ENCODE data around the gene CCDC88B. TPM values are rescaled to one million over a fixed set of nuclear protein-coding genes. Genes with fewer than 3 reads are reported as not detected.

CCDC88B gene
- total and polyA plus RNA-seq, 2 of the 8 experiments (the other 6 are each of a cell fraction or from before 2014, with no cell fraction given): 5.9 to 12.5 TPM

DNA sequence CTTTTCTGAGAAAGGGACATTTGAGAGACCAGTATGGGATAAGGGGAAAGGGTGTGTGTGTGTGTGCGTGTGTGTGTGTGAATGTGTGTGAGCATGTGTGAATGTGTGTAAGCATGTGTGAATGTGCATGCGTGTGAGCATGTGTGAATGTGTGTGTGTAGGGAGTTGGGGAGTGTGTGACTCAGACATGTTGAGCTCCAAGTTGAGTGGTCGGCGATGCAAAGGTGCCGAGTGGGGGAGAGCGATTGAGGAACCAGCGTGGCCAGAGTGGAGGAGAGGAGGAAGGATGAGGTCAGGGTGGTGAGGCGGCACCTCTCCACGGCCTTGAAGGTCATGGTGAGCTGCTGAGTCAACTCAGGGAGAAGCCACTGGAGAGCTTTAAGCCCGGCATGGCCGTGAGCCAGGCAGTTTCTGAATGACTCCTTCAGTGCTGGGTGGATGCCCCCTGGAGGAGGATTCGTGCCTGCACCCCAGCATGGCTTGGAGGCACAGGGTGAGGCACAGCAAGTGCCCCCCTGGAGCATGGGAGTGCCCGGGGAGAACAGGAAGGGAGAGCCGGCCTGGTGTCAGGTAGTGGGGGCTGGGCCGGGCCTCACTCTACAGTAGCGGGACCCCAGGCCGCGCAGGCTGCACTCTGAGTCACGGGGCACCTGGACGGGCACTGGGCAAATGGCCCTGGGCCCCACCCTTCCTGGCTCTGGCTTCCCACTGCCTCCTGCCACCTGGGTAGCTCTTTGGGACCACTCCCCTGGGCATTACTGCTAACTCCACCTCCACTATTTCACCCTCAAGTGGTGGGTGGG, 8.2 kb upstream of the CCDC88B start:
- peaks cover 0 to 9% (median 4%) of the 10 kb centered on the region in 4 experiments; a peak in 6 of 7 replicates for H3K4me1 ChIP-seq (replicated peaks in 1 of 4; ENCODE audit: control insufficient read depth in 3 of 4, insufficient read depth in 4 of 4, low read length in 3 of 4)
- peak in 1 of 2 experiments; percentile 76 for DNase-seq (ENCODE audit: low read depth in 1 of 2, low spot score in 2 of 2)
- 75 to 100% methylated on average over 1 to 20 of the region's 20 CpGs for WGBS, 2 experiments (ENCODE audit: extremely low coverage in 1 of 2, insufficient coverage in 1 of 2, insufficient read length in 1 of 2, insufficient replicate concordance in 2 of 2, low coverage in 1 of 2, low lambda C conversion rate in 2 of 2, missing lambda C conversion rate in 1 of 2)
- H2BK20ac ChIP-seq (ENCODE audit: low read length): peak overlapping the region; percentile 19; the same call in 1 of the 2 replicates
- H4K20me1 ChIP-seq (replicated peaks in 1 of 2; ENCODE audit: control insufficient read depth in 1 of 2, insufficient read depth in 2 of 2, low read length in 2 of 2): peaks cover 0 to 2% of the 10 kb centered on the region in 2 experiments
- no peak overlapping the region for H2BK120ac ChIP-seq (replicated peaks; ENCODE audit: low read depth, low read length)
- TF ChIP-seq, protein P1, sequence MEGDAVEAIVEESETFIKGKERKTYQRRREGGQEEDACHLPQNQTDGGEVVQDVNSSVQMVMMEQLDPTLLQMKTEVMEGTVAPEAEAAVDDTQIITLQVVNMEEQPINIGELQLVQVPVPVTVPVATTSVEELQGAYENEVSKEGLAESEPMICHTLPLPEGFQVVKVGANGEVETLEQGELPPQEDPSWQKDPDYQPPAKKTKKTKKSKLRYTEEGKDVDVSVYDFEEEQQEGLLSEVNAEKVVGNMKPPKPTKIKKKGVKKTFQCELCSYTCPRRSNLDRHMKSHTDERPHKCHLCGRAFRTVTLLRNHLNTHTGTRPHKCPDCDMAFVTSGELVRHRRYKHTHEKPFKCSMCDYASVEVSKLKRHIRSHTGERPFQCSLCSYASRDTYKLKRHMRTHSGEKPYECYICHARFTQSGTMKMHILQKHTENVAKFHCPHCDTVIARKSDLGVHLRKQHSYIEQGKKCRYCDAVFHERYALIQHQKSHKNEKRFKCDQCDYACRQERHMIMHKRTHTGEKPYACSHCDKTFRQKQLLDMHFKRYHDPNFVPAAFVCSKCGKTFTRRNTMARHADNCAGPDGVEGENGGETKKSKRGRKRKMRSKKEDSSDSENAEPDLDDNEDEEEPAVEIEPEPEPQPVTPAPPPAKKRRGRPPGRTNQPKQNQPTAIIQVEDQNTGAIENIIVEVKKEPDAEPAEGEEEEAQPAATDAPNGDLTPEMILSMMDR (IDR thresholded peaks at IDR 0.05; ENCODE audit: control extremely low read depth in 1 of 3, insufficient read depth in 1 of 3, low read depth in 1 of 3, low read length in 3 of 3): peak; percentile 47 to 74 (median 71)
- TF ChIP-seq CTBP2 (IDR thresholded peaks at IDR 0.05; ENCODE audit: borderline replicate concordance, insufficient read depth, insufficient read length, low read length): no peak
- TF ChIP-seq RFX5 (IDR thresholded peaks at IDR 0.05; ENCODE audit: borderline replicate concordance, low read depth, low read length): no peak
- TF ChIP-seq TEAD4 (IDR thresholded peaks at IDR 0.05; ENCODE audit: low read depth, low read length): no peak
- TF ChIP-seq, protein P2, sequence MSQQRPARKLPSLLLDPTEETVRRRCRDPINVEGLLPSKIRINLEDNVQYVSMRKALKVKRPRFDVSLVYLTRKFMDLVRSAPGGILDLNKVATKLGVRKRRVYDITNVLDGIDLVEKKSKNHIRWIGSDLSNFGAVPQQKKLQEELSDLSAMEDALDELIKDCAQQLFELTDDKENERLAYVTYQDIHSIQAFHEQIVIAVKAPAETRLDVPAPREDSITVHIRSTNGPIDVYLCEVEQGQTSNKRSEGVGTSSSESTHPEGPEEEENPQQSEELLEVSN (IDR thresholded peaks at IDR 0.05): no peak
- TF ChIP-seq RAD21 (IDR thresholded peaks at IDR 0.05 in 1 of 2, conservative IDR thresholded peaks at IDR 0.05 in 1 of 2; ENCODE audit: low read depth in 2 of 2, low read length in 2 of 2): peak; percentile 33 to 55; a peak in 2 of 4 replicates
- TF ChIP-seq YY1 (IDR thresholded peaks at IDR 0.05; ENCODE audit: low read depth, low read length): no peak
- no peak overlapping the region for H3K27ac ChIP-seq (ENCODE audit: low read depth, low read length)
- H3K56ac ChIP-seq (replicated peaks; ENCODE audit: insufficient read length, low read depth, low read length): no peak overlapping the region
- no peaks in the 10 kb centered on the region for H3K79me2 ChIP-seq (ENCODE audit: control insufficient read depth in 1 of 2, insufficient read depth in 2 of 2, low read length in 2 of 2)
- CTCF ChIA-PET (ENCODE audit: partially characterized antibody): interaction anchor here (0.6 to 37.6 kb wide), 15 partner anchors 9 to 688 kb away, joined by 3 to 614 read pairs (median 3); partner anchors contain the start of genes CATSPERZ, CCDC88B, ESRRA and PRDX5
- peak overlapping the region; percentile 93 for H3K18ac ChIP-seq (ENCODE audit: extremely low read depth, low read length)
- peak overlapping the region; percentile 9 for H2BK15ac ChIP-seq (ENCODE audit: low read length)
- H2BK5ac ChIP-seq (ENCODE audit: low read depth, low read length): peak overlapping the region; percentile 12; the same call in 1 of the 2 replicates
- H3K14ac ChIP-seq (ENCODE audit: insufficient read length): no peak overlapping the region
- no peaks in the 10 kb centered on the region for H3K9me3 ChIP-seq (ENCODE audit: insufficient read depth in 2 of 2, low read depth in 1 of 2, low read length in 1 of 2)
- POLR2A ChIA-PET (ENCODE audit: partially characterized antibody): interaction anchor here (0.6 to 7.3 kb wide), 15 partner anchors 9 to 149 kb away, joined by 3 to 61 read pairs (median 3); partner anchors contain the start of genes CCDC88B, ESRRA, PRDX5 and STIP1
- no peaks in the 10 kb centered on the region for H3K27me3 ChIP-seq (replicated peaks in 1 of 4; ENCODE audit: control insufficient read depth in 3 of 4, extremely low read depth in 1 of 4, insufficient read depth in 3 of 4, low read length in 3 of 4)
- no peak overlapping the region; a peak in 1 of 7 replicates for H3K9ac ChIP-seq (replicated peaks in 1 of 4; ENCODE audit: extremely low read depth in 1 of 4, low read depth in 3 of 4, low read length in 3 of 4)
- no peak overlapping the region for H3K4me2 ChIP-seq (ENCODE audit: insufficient read depth in 1 of 2, low read depth in 2 of 2, low read length in 2 of 2)
- H3K4me3 ChIP-seq (ENCODE audit: extremely low read depth in 1 of 4, insufficient read depth in 2 of 4, low read depth in 3 of 4, low read length in 4 of 4): no peak overlapping the region
- H4K8ac ChIP-seq (ENCODE audit: extremely low read depth, insufficient read depth, low read length): no peak overlapping the region
- H3K23me2 ChIP-seq (ENCODE audit: low read depth, low read length): peaks cover 2% of the 10 kb centered on the region; the same call in 1 of the 2 replicates
- peak overlapping the region; percentile 94 for H2BK12ac ChIP-seq (ENCODE audit: low read depth, low read length)
- no peak for FAIRE-seq
- H3K23ac ChIP-seq (ENCODE audit: insufficient read length): no peak overlapping the region
- peak overlapping the region; percentile 93 for H4K91ac ChIP-seq (replicated peaks; ENCODE audit: insufficient read length, low read length)
- peak overlapping the region; percentile 36 for H3K4ac ChIP-seq (replicated peaks; ENCODE audit: insufficient read length, low read depth, low read length)
- peak overlapping the region; percentile 53 for H4K5ac ChIP-seq (ENCODE audit: insufficient read length, low read depth, low read length)
- H3K36me3 ChIP-seq (ENCODE audit: control insufficient read depth in 2 of 4, insufficient read depth in 4 of 4, low read length in 3 of 4): no peaks in the 10 kb centered on the region
- peak overlapping the region; percentile 82 for H2AK5ac ChIP-seq (ENCODE audit: low read depth, low read length)
- no peaks in the 10 kb centered on the region for H3K79me1 ChIP-seq (ENCODE audit: low read depth, low read length)
- peak overlapping the region; percentile 56; the same call in 1 of the 2 replicates for H2AFZ ChIP-seq (ENCODE audit: low read length)

Data from H1 (cell line).